Tibial nerve (tissue), 4 donors: ENCODE measurements around the gene HES2. TPM values are rescaled to one million over a fixed set of nuclear protein-coding genes. Genes with fewer than 3 reads are reported as not detected.

Source experiments
- DNase-seq, 2 donors: peaks; one replicate each; pipeline ENCODE4 v3.0.0-alpha.2; 2019; ENCODE audit warnings: low spot score in 2 of 2
- H3K27ac ChIP-seq, 4 donors: fragments of 200-600 bp; sonication (generic) in 3 of 4; one replicate each; pipeline ENCODE4 v1.5.1; 2017 to 2019; ENCODE audit warnings: mild to moderate bottlenecking in 1 of 4
- H3K27me3 ChIP-seq, 2 donors: fragments of 200-600 bp; sonication (generic) in 1 of 2; one replicate each; pipeline versions ENCODE4 v1.5.1 to v1.6.0; 2017 to 2019
- H3K36me3 ChIP-seq, 3 donors: fragments of 200-600 bp; sonication (generic); one replicate each; pipeline ENCODE4 v1.5.1; 2018 to 2019
- H3K4me1 ChIP-seq, 4 donors: fragments of 200-600 bp; sonication (generic) in 3 of 4; one replicate each; pipeline ENCODE4 v1.5.1; 2017 to 2019
- H3K4me3 ChIP-seq, 4 donors: fragments of 200-600 bp; sonication (generic) in 3 of 4; one replicate each; pipeline ENCODE4 v1.5.1; 2017 to 2019; ENCODE audit warnings: mild to moderate bottlenecking in 1 of 4, moderate library complexity in 1 of 4
- H3K9me3 ChIP-seq, 4 donors: fragments of 200-600 bp; sonication (generic) in 3 of 4; one replicate each; pipeline ENCODE4 v1.5.1; 2017 to 2019
- CTCF ChIP-seq, 5 experiments: fragments of 200-600 bp in 3 of 5; fragments of 450-650 bp in 2 of 5; sonication (generic) in 3 of 5; IDR thresholded peaks; one replicate each; pipeline ENCODE4 v1.5.1; 2016 to 2019; ENCODE audit warnings: antibody characterized with exemption in 5 of 5, mild to moderate bottlenecking in 3 of 5, moderate library complexity in 2 of 5
- EP300 ChIP-seq, 2 donors: sonication (generic); formaldehyde crosslinking; IDR thresholded peaks; one replicate each; pipeline ENCODE4 v1.6.1; 2017; ENCODE audit warnings: antibody characterized with exemption in 2 of 2, mild to moderate bottlenecking in 1 of 2
- POLR2A ChIP-seq, 2 donors: fragments of 450-650 bp; IDR thresholded peaks; one replicate each; pipeline ENCODE4 v1.6.1; 2017; ENCODE audit warnings: antibody characterized with exemption in 2 of 2, mild to moderate bottlenecking in 2 of 2, moderate library complexity in 2 of 2
- WGBS, 2 donors: methylation state at CpG; one replicate each; pipeline ENCODE4 v1.1.5; 2018; 5-methylcytosine and 5-hydroxymethylcytosine counted together
- total RNA-seq, 4 donors: library from RNA; depleted of rRNA; stranded (reverse); fragments of >200 nt; gene quantifications; one replicate each; pipeline ENCODE4 v1.1.0, GENCODE V29; 2016

HES2 gene
- total RNA-seq, 4 donors from 2014 or later: not detected

- Histone ChIP-seq H3K9me3 (no peaks in the 10 kb centered on the region), H3K27ac (peak overlapping the region in 3 of 4 donors; percentile 48 to 99 (median 97)), H3K27me3 (no peaks in the 10 kb centered on the region), H3K4me1 (peaks cover 0 to 17% (median 10%) of the 10 kb centered on the region in 4 donors), H3K4me3 (peak overlapping the region in 3 of 4 donors; percentile 53 to 79 (median 74)), H3K36me3 (no peaks in the 10 kb centered on the region)
- DNase-seq: no peak
- WGBS, 2 donors: 43 to 45% methylated on average over 16 of the region's 16 CpGs
- TF ChIP-seq CTCF (IDR thresholded peaks at IDR 0.05): no peak
- no peak for TF ChIP-seq POLR2A (IDR thresholded peaks at IDR 0.05)
- no peak for TF ChIP-seq EP300 (IDR thresholded peaks at IDR 0.05)
Observed at GRCh38 chr1:6391951-6392808, 27.5 kb downstream of the HES2 start.

GRCh38 chr1:6389971-6390370 lies 29.7 kb downstream of the HES2 start:
- H3K27ac ChIP-seq: no peak overlapping the region
- 88 to 94% methylated on average over 9 of the region's 9 CpGs for WGBS, 2 donors

GRCh38 chr1:6386371-6386949 lies 33.3 kb downstream of the HES2 start:
- Histone ChIP-seq H3K9me3 (no peaks in the 10 kb centered on the region), H3K4me1 (peaks cover 0 to 7% (median 2%) of the 10 kb centered on the region in 4 donors), H3K4me3 (no peak overlapping the region), H3K27ac (peak overlapping the region in 1 of 4 donors; percentile 60), H3K27me3 (no peaks in the 10 kb centered on the region), H3K36me3 (no peaks in the 10 kb centered on the region)
- WGBS, 2 donors: 63 to 71% methylated on average over 10 of the region's 10 CpGs
- no peak for DNase-seq
- TF ChIP-seq CTCF (IDR thresholded peaks at IDR 0.05) (no peak), POLR2A (IDR thresholded peaks at IDR 0.05) (no peak), EP300 (IDR thresholded peaks at IDR 0.05) (no peak)

More at GRCh38 chr1:6389971-6390370, 29.7 kb downstream of the HES2 start:
- Histone ChIP-seq H3K4me1 (peaks cover 0 to 25% (median 12%) of the 10 kb centered on the region in 4 donors), H3K27me3 (no peaks in the 10 kb centered on the region), H3K36me3 (no peaks in the 10 kb centered on the region), H3K4me3 (no peak overlapping the region), H3K9me3 (no peaks in the 10 kb centered on the region)
- no peak for TF ChIP-seq CTCF (IDR thresholded peaks at IDR 0.05)
- no peak for TF ChIP-seq EP300 (IDR thresholded peaks at IDR 0.05)
- TF ChIP-seq POLR2A (IDR thresholded peaks at IDR 0.05): no peak
- no peak for DNase-seq

GRCh38 chr1:6385488-6386191 lies 34.1 kb downstream of the HES2 start:
- H3K9me3 ChIP-seq: no peaks in the 10 kb centered on the region
- H3K4me3 ChIP-seq: no peak overlapping the region
- no peak for DNase-seq
- no peaks in the 10 kb centered on the region for H3K27me3 ChIP-seq
- 76 to 81% methylated on average over 5 to 12 of the region's 22 CpGs for WGBS, 2 donors
- H3K36me3 ChIP-seq: no peaks in the 10 kb centered on the region
- no peak for TF ChIP-seq CTCF (IDR thresholded peaks at IDR 0.05)
- TF ChIP-seq POLR2A (IDR thresholded peaks at IDR 0.05): no peak
- no peak for TF ChIP-seq EP300 (IDR thresholded peaks at IDR 0.05)
- H3K4me1 ChIP-seq: peaks cover 0 to 7% (median 2%) of the 10 kb centered on the region in 4 donors
- H3K27ac ChIP-seq: peak overlapping the region in 2 of 4 donors; percentile 54 to 60
